GM12872 (cell line): ENCODE results near the gene THNSL1.

Experiments used
- CTCF ChIP-seq: IDR thresholded peaks from 3 replicates; pipeline ENCODE4 v1.5.1; 2011; ENCODE audit warnings: low read depth, mild to moderate bottlenecking, low read length, moderate library complexity; ENCODE audit not compliant: insufficient read depth

Gene THNSL1

GRCh38 chr10:25016376-25017153 lies at the start of gene THNSL1:
Gene THNSL1, plus strand, starts transcription at chr10:25016612. Its CDS starts 6,612 bp downstream, at chr10:25023224.
- TF ChIP-seq CTCF: no peak

- TF ChIP-seq CTCF: no peak
Measured at GRCh38 chr10:24966962-24967481, 49.4 kb upstream of the THNSL1 start.

- TF ChIP-seq CTCF: no peak
Measured at GRCh38 chr10:24968349-24968748, 48.1 kb upstream of the THNSL1 start.

- TF ChIP-seq CTCF: no peak
Measured at GRCh38 chr10:24969841-24970281, 46.6 kb upstream of the THNSL1 start.

GRCh38 chr10:24971374-24971773 lies 45.0 kb upstream of the THNSL1 start:
- TF ChIP-seq CTCF: no peak

GRCh38 chr10:24973163-24973562 lies 43.2 kb upstream of the THNSL1 start:
- TF ChIP-seq CTCF: no peak

- no peak for TF ChIP-seq CTCF
Measured at GRCh38 chr10:24974976-24975375, 41.4 kb upstream of the THNSL1 start.
